ENCODE data around the gene MXD3.

GRCh38 chr5:177293819-177294581 is 17.7 kb downstream of the MXD3 start:
- TF ChIP-seq CTCF (conservative IDR thresholded peaks at IDR 0.05): no peak
- TF ChIP-seq EZH2 (IDR thresholded peaks at IDR 0.05; ENCODE audit: low read depth): no peak

All from PC-9 (cell line).